Esophagus muscularis mucosa (tissue), 4 donors: ENCODE measurements around the gene CDS2. TPM values are rescaled to one million over a fixed set of nuclear protein-coding genes. Genes with fewer than 3 reads are reported as not detected.

Source experiments
- DNase-seq: peaks from one replicate; pipeline ENCODE4 v3.0.0-alpha.2; 2017; ENCODE audit errors: extremely low spot score
- H3K27ac ChIP-seq, 4 donors: fragments of 200-600 bp; sonication (generic); replicated peaks in 1 of 4; 1 replicate in 3 of 4; 2 replicates in 1 of 4; pipeline ENCODE4 v1.5.1; 2016 to 2019; ENCODE audit warnings: mild to moderate bottlenecking in 1 of 4
- H3K27me3 ChIP-seq, 4 donors: fragments of 200-600 bp; sonication (generic); one replicate each; pipeline versions ENCODE4 v1.5.1 to v1.6.0; 2016 to 2019
- H3K36me3 ChIP-seq, 4 donors: fragments of 200-600 bp; sonication (generic); one replicate each; pipeline ENCODE4 v1.5.1; 2016 to 2019
- H3K4me1 ChIP-seq, 4 donors: fragments of 200-600 bp; sonication (generic); one replicate each; pipeline ENCODE4 v1.5.1; 2016 to 2019
- H3K4me3 ChIP-seq, 4 donors: fragments of 200-600 bp; sonication (generic); 1 replicate in 2 of 4; 2 replicates in 2 of 4; pipeline ENCODE4 v1.5.1; 2016 to 2019; ENCODE audit warnings: mild to moderate bottlenecking in 4 of 4, moderate library complexity in 1 of 4
- H3K9me3 ChIP-seq, 4 donors: fragments of 200-600 bp; sonication (generic); 1 replicate in 3 of 4; 2 replicates in 1 of 4; pipeline ENCODE4 v1.5.1; 2016 to 2019
- EP300 ChIP-seq: sonication (generic); formaldehyde crosslinking; IDR thresholded peaks from one replicate; pipeline ENCODE4 v1.6.1; 2017; ENCODE audit warnings: antibody characterized with exemption
- POLR2A ChIP-seq: fragments of 450-650 bp; IDR thresholded peaks from one replicate; pipeline ENCODE4 v1.6.1; 2017; ENCODE audit warnings: antibody characterized with exemption, moderate library complexity, mild to moderate bottlenecking, low read depth
- POLR2AphosphoS5 ChIP-seq, 2 donors: sonication (generic); formaldehyde crosslinking; IDR thresholded peaks; one replicate each; pipeline ENCODE4 v1.6.1; 2017; ENCODE audit warnings: antibody characterized with exemption in 2 of 2
- WGBS: methylation state at CpG from one replicate; pipeline ENCODE4 v1.1.5; 2018; 5-methylcytosine and 5-hydroxymethylcytosine counted together
- intact Hi-C: fragments of 100-400 bp; cut with DNase I; formaldehyde crosslinking; loops from one replicate; pipeline ENCODE4 v1.15.1; 2023
- total RNA-seq, 4 donors: library from RNA; depleted of rRNA; stranded (reverse); fragments of >200 nt; gene quantifications; one replicate each; pipeline versions ENCODE4 v1.1.0 to v1.2.1, GENCODE V29; 2016
- TF ChIP-seq, protein P1 (sequence below), 3 experiments: fragments of 200-600 bp in 2 of 3; fragments of 450-650 bp in 1 of 3; sonication (generic) in 2 of 3; IDR thresholded peaks; one replicate each; pipeline ENCODE4 v1.5.1; 2017 to 2019; ENCODE audit warnings: antibody characterized with exemption in 3 of 3, mild to moderate bottlenecking in 2 of 3, moderate library complexity in 1 of 3

The CDS2 gene
- total RNA-seq, 4 donors from 2014 or later, result 54.8 to 83.1 (median 69.7) TPM

DNA sequence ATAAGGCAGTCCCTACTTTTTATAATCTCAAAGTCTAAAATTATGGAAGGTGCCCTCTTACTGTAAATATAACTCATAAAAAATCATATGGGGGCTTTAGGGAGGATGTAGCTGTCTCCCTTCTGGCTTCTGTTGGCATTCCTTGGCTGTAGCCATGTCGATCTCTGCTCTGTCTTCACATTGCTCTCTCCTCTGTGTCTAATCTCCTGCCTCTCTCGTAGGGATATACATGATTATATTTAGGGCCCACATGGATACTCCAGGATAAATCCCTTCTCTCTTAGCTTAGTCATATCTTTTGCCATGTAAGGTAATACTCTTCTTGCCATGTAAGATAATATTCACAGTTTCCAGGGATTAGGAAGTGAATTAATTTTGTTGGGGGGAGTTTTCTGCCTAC lies 28.6 kb downstream of the CDS2 start:
- DNase-seq, result no peak
- Histone ChIP-seq H3K36me3 (peaks cover 0 to 3% (median 0%) of the 10 kb centered on the region in 4 donors), H3K27me3 (no peaks in the 10 kb centered on the region), H3K9me3 (no peaks in the 10 kb centered on the region), H3K27ac (no peak overlapping the region), H3K4me1 (peaks cover 58 to 76% (median 64%) of the 10 kb centered on the region in 4 donors), H3K4me3 (no peak overlapping the region)
- TF ChIP-seq POLR2AphosphoS5 (IDR thresholded peaks at IDR 0.05) (no peak), EP300 (no peak), POLR2A (no peak)
- TF ChIP-seq, protein P1, sequence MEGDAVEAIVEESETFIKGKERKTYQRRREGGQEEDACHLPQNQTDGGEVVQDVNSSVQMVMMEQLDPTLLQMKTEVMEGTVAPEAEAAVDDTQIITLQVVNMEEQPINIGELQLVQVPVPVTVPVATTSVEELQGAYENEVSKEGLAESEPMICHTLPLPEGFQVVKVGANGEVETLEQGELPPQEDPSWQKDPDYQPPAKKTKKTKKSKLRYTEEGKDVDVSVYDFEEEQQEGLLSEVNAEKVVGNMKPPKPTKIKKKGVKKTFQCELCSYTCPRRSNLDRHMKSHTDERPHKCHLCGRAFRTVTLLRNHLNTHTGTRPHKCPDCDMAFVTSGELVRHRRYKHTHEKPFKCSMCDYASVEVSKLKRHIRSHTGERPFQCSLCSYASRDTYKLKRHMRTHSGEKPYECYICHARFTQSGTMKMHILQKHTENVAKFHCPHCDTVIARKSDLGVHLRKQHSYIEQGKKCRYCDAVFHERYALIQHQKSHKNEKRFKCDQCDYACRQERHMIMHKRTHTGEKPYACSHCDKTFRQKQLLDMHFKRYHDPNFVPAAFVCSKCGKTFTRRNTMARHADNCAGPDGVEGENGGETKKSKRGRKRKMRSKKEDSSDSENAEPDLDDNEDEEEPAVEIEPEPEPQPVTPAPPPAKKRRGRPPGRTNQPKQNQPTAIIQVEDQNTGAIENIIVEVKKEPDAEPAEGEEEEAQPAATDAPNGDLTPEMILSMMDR (IDR thresholded peaks at IDR 0.05), result no peak
- WGBS, result 77% methylated on average over 2 of the region's 2 CpGs
- intact Hi-C loops, result no loop called here

DNA sequence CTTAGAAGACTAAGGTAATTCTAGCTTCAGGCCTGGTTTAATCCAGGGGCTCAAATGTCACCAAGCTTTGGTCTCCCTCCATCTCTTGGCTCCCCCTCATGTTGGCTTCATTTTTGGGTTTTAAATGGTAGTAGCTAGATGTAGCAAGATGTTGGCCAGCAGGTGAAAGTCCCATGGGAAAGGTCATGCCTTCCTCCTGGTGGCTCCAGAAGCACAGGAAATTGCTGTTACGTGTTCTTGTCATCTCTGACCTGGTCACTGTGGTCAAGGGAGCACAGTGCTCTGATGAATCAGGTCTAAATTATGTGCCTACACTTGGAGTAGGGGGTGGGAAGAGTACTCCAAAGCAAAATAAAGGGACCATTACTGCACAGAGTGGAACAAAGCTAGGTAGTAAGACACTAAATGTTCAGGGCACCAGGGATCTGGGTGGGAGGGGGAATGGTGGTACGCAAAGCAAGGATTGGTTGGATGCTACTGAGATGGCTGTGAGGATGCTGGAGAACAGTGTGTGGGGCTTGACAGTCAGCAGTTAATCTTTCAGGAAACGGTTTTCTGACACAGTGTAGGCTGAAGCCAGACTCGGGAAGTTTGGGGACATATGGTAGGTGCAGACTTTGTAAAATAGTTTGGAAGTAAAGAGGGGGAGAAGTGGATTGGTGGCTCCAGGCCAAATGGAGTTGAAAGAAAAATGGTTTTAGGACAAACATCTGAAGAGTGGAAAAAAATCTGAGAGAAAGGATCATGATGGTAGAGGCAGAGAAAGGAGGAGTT lies 30.1 kb downstream of the CDS2 start:
- H3K27ac ChIP-seq, result no peak overlapping the region

DNA sequence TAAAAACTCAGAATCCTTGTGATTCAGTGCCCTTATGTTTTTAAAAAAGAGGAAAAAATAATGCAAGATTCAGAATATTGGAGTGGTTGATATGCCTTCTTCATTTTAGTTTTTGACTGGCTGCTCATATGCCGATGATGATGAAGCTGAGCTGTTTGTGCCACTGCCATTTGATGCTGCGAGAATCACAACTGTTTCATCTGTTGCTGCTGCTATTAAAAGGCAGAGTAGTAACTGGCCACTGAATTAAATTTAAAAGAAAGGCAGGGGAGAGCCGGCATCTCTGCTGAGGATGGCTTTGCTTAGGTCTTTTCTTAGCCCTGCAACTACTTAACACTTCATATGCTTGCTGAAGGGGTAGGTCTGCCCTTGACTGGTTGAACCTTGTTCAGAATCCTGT lies 33.1 kb downstream of the CDS2 start:
- intact Hi-C loops, result no loop called here
- Histone ChIP-seq H3K4me1 (peaks cover 38 to 75% (median 51%) of the 10 kb centered on the region in 4 donors), H3K36me3 (no peaks in the 10 kb centered on the region), H3K27me3 (no peaks in the 10 kb centered on the region), H3K9me3 (no peaks in the 10 kb centered on the region), H3K4me3 (no peak overlapping the region), H3K27ac (no peak overlapping the region)
- WGBS, result 55% methylated on average over 3 of the region's 3 CpGs
- no peak for DNase-seq
- no peak for TF ChIP-seq POLR2AphosphoS5 (IDR thresholded peaks at IDR 0.05)
- no peak for TF ChIP-seq EP300
- TF ChIP-seq, protein P1 (IDR thresholded peaks at IDR 0.05), result no peak
- TF ChIP-seq POLR2A, result no peak

More for the DNA sequence above, 30.1 kb downstream of the CDS2 start:
- intact Hi-C loops, result no loop called here
- DNase-seq, result no peak
- H3K9me3 ChIP-seq, result no peaks in the 10 kb centered on the region
- peaks cover 0 to 3% (median 0%) of the 10 kb centered on the region in 4 donors for H3K36me3 ChIP-seq
- H3K4me1 ChIP-seq, result peaks cover 57 to 81% (median 63%) of the 10 kb centered on the region in 4 donors
- 61% methylated on average over 4 of the region's 4 CpGs for WGBS
- TF ChIP-seq POLR2AphosphoS5 (IDR thresholded peaks at IDR 0.05) (no peak), POLR2A (no peak), EP300 (no peak)
- TF ChIP-seq, protein P1 (IDR thresholded peaks at IDR 0.05), result no peak
- H3K27me3 ChIP-seq, result no peaks in the 10 kb centered on the region
- no peak overlapping the region for H3K4me3 ChIP-seq

DNA sequence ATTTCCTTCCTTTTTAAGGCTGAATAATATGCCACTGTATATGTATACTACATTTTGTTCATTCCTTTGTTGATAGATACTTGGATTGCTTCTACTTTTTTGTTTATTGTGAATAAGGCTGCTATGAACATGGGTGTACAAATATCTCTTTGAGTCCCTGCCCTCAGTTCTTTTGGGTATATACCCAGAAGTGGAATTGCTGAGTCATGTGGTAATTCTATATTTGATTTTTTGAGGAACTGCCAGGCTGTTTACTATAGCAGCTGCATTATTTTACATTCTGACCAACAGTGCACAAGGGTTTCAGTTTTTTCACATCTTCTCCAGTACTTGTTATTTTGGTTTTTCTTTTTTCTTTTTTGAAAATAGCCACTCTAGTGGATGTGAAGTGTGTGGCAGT lies 34.1 kb downstream of the CDS2 start:
- Histone ChIP-seq H3K4me3 (no peak overlapping the region), H3K36me3 (no peaks in the 10 kb centered on the region), H3K4me1 (peaks cover 37 to 75% (median 48%) of the 10 kb centered on the region in 4 donors), H3K27ac (no peak overlapping the region), H3K27me3 (no peaks in the 10 kb centered on the region), H3K9me3 (no peaks in the 10 kb centered on the region)
- TF ChIP-seq EP300 (no peak), POLR2AphosphoS5 (IDR thresholded peaks at IDR 0.05) (no peak), POLR2A (no peak)
- TF ChIP-seq, protein P1 (IDR thresholded peaks at IDR 0.05), result no peak
- intact Hi-C loops, result no loop called here
- no peak for DNase-seq
